ENCODE measurements around the gene BRPF1. TPM values are rescaled to one million over a fixed set of nuclear protein-coding genes. Genes with fewer than 3 reads are reported as not detected.

Gene BRPF1
- total RNA-seq, 1 experiment from 2014 or later, result 24.7 TPM

DNA sequence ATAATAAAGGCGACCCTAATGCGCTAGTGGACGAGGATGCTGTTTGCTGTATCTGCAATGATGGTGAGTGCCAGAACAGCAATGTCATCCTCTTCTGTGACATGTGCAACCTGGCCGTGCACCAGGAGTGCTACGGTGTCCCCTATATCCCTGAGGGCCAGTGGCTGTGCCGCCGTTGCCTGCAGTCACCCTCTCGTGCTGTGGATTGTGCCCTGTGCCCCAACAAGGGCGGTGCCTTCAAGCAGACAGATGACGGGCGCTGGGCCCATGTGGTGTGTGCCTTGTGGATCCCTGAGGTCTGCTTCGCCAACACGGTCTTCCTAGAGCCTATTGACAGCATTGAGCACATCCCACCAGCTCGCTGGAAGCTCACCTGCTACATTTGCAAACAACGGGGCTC is 7.6 kb downstream of the BRPF1 start:
- H3K4me3 ChIP-seq (ENCODE audit: low read depth, low read length), result no peak overlapping the region
- H3K27me3 Mint-ChIP-seq (ENCODE audit: insufficient read depth, unreplicated experiment), result no peaks in the 10 kb centered on the region
- H3K4me3 Mint-ChIP-seq (ENCODE audit: unreplicated experiment), result no peak overlapping the region
- BruUV-seq (replicated peaks), result no TSS peak
- no peaks in the 10 kb centered on the region for H3K4me1 ChIP-seq
- TF ChIP-seq, protein P1, sequence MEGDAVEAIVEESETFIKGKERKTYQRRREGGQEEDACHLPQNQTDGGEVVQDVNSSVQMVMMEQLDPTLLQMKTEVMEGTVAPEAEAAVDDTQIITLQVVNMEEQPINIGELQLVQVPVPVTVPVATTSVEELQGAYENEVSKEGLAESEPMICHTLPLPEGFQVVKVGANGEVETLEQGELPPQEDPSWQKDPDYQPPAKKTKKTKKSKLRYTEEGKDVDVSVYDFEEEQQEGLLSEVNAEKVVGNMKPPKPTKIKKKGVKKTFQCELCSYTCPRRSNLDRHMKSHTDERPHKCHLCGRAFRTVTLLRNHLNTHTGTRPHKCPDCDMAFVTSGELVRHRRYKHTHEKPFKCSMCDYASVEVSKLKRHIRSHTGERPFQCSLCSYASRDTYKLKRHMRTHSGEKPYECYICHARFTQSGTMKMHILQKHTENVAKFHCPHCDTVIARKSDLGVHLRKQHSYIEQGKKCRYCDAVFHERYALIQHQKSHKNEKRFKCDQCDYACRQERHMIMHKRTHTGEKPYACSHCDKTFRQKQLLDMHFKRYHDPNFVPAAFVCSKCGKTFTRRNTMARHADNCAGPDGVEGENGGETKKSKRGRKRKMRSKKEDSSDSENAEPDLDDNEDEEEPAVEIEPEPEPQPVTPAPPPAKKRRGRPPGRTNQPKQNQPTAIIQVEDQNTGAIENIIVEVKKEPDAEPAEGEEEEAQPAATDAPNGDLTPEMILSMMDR (IDR thresholded peaks at IDR 0.05; ENCODE audit: insufficient read depth in 1 of 2, low read depth in 1 of 2, low read length in 1 of 2, severe bottlenecking in 1 of 2, unreplicated experiment in 1 of 2), result no peak
- peaks cover 10% of the 10 kb centered on the region for H3K36me3 ChIP-seq (ENCODE audit: control insufficient read depth, insufficient read depth, low read length)
- H3K27ac Mint-ChIP-seq (ENCODE audit: unreplicated experiment), result no peak overlapping the region
- ChIA-PET POLR2A (no interaction called here), CTCF (no interaction called here)
- intact Hi-C loops (cut with micrococcal nuclease; ENCODE audit: unreplicated experiment), result loop anchor here (10.0 kb wide), 1 partner anchor 384 kb away; no protein-coding TSS in a partner anchor
- H3K36me3 Mint-ChIP-seq (ENCODE audit: insufficient read depth, unreplicated experiment), result peaks cover 46% of the 10 kb centered on the region
- no peaks in the 10 kb centered on the region for H3K4me1 Mint-ChIP-seq (ENCODE audit: low read depth, unreplicated experiment)
- H3K9me3 ChIP-seq, result no peaks in the 10 kb centered on the region
- no peak for DNase-seq
- H3K27me3 ChIP-seq (replicated peaks; ENCODE audit: control insufficient read depth, insufficient read depth, low read length), result no peaks in the 10 kb centered on the region
- no peaks in the 10 kb centered on the region for H3K9me3 Mint-ChIP-seq (ENCODE audit: unreplicated experiment)

DNA sequence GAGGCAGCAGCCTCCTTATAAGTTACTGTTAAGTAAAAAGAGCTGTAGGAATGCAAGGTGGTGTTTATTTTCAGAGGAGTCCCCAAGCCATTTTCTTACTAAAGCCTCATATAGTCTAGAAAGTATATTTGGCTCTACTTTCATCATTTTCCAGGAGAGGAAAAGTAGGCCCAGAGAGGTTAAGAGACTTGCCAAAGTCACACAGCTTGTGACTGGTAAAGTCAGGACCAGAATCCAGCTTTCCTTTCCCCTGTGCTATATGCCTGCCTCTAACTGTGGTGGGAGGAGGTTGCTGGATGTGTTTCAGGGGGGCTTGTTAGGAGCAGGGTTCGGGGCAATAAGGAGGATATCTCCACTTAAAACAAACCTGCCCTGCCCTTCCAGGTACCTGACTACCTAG is 11.0 kb downstream of the BRPF1 start:
- POLR2A ChIA-PET, result no interaction called here

DNA sequence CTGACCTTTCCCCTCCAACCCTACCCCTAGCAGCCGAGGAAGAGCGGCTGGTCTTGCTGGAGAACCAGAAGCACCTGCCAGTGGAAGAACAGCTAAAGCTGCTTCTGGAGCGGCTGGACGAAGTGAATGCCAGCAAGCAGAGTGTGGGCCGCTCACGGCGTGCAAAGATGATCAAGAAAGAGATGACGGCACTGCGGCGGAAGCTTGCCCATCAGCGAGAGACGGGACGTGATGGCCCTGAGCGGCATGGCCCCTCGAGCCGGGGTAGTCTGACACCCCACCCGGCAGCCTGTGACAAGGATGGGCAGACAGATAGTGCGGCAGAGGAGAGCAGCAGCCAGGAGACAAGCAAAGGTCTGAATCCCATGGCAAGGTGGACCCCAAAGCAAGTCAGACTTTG is 12.0 kb downstream of the BRPF1 start:
- Histone ChIP-seq H3K4me3 (ENCODE audit: low read depth, low read length) (no peak overlapping the region), H3K4me1 (0 out of 2 replicates have a peak, but pooled peaks cover 3% of the 10 kb centered on the region), H3K27me3 (replicated peaks; ENCODE audit: control insufficient read depth, insufficient read depth, low read length) (no peaks in the 10 kb centered on the region), H3K36me3 (ENCODE audit: control insufficient read depth, insufficient read depth, low read length) (peaks cover 11% of the 10 kb centered on the region), H3K9me3 (no peaks in the 10 kb centered on the region)
- POLR2A ChIA-PET, result no interaction called here
- peaks cover 35% of the 10 kb centered on the region for H3K36me3 Mint-ChIP-seq (ENCODE audit: insufficient read depth, unreplicated experiment)
- no peaks in the 10 kb centered on the region for H3K9me3 Mint-ChIP-seq (ENCODE audit: unreplicated experiment)
- no peaks in the 10 kb centered on the region for H3K27me3 Mint-ChIP-seq (ENCODE audit: insufficient read depth, unreplicated experiment)
- TF ChIP-seq, protein P1 (IDR thresholded peaks at IDR 0.05; ENCODE audit: insufficient read depth in 1 of 2, low read depth in 1 of 2, low read length in 1 of 2, severe bottlenecking in 1 of 2, unreplicated experiment in 1 of 2), result no peak
- intact Hi-C loops (cut with micrococcal nuclease; ENCODE audit: unreplicated experiment), result no loop called here
- no TSS peak for BruUV-seq (replicated peaks)
- H3K4me1 Mint-ChIP-seq (ENCODE audit: low read depth, unreplicated experiment), result no peaks in the 10 kb centered on the region
- CTCF ChIA-PET, result no interaction called here
- H3K4me3 Mint-ChIP-seq (ENCODE audit: unreplicated experiment), result no peak overlapping the region
- H3K27ac Mint-ChIP-seq (ENCODE audit: unreplicated experiment), result no peak overlapping the region
- no peak for DNase-seq

More for the DNA sequence above, 11.0 kb downstream of the BRPF1 start:
- Histone ChIP-seq H3K27me3 (replicated peaks; ENCODE audit: control insufficient read depth, insufficient read depth, low read length) (no peaks in the 10 kb centered on the region), H3K36me3 (ENCODE audit: control insufficient read depth, insufficient read depth, low read length) (peaks cover 11% of the 10 kb centered on the region), H3K4me1 (no peaks in the 10 kb centered on the region), H3K9me3 (no peaks in the 10 kb centered on the region), H3K4me3 (ENCODE audit: low read depth, low read length) (no peak overlapping the region)
- Mint-ChIP-seq H3K4me1 (ENCODE audit: low read depth, unreplicated experiment) (no peaks in the 10 kb centered on the region), H3K9me3 (ENCODE audit: unreplicated experiment) (no peaks in the 10 kb centered on the region), H3K27me3 (ENCODE audit: insufficient read depth, unreplicated experiment) (no peaks in the 10 kb centered on the region), H3K27ac (ENCODE audit: unreplicated experiment) (no peak overlapping the region), H3K36me3 (ENCODE audit: insufficient read depth, unreplicated experiment) (peaks cover 35% of the 10 kb centered on the region), H3K4me3 (ENCODE audit: unreplicated experiment) (no peak overlapping the region)
- intact Hi-C loops (cut with micrococcal nuclease; ENCODE audit: unreplicated experiment), result no loop called here
- DNase-seq, result no peak
- no TSS peak for BruUV-seq (replicated peaks)
- TF ChIP-seq, protein P1 (IDR thresholded peaks at IDR 0.05; ENCODE audit: insufficient read depth in 1 of 2, low read depth in 1 of 2, low read length in 1 of 2, severe bottlenecking in 1 of 2, unreplicated experiment in 1 of 2), result no peak
- CTCF ChIA-PET, result no interaction called here

Data from Caco-2 (cell line).